ENCODE measurements around the gene SCNN1A.

Gene SCNN1A

GRCh38 chr12:6312529-6313325 is 62.6 kb downstream of the SCNN1A start:
- ChIA-PET POLR2A (no interaction called here), CTCF (interaction anchor here (1.1 to 3.7 kb wide), 2 partner anchors 10 kb away, joined by 4 to 14 read pairs; no protein-coding TSS in a partner anchor)
- no peak for TF ChIP-seq CTCF (IDR thresholded peaks at IDR 0.05; ENCODE audit: control extremely low read depth, extremely low read depth, low read depth, missing control alignments)
- DNase-seq (ENCODE audit: extremely low spot score) = peak; percentile 74

- POLR2A ChIA-PET = no interaction called here
- TF ChIP-seq CTCF (IDR thresholded peaks at IDR 0.05; ENCODE audit: control extremely low read depth, extremely low read depth, low read depth, missing control alignments) = no peak
- no peak for DNase-seq (ENCODE audit: extremely low spot score)
- CTCF ChIA-PET = interaction anchor here (1.1 to 3.7 kb wide), 2 partner anchors 9 to 11 kb away, joined by 4 to 14 read pairs; no protein-coding TSS in a partner anchor
Observed at GRCh38 chr12:6311822-6312528, 63.4 kb downstream of the SCNN1A start.

- no peak for DNase-seq (ENCODE audit: extremely low spot score)
- no peak for TF ChIP-seq CTCF (IDR thresholded peaks at IDR 0.05; ENCODE audit: control extremely low read depth, extremely low read depth, low read depth, missing control alignments)
- CTCF ChIA-PET = no interaction called here
- POLR2A ChIA-PET = no interaction called here
Observed at GRCh38 chr12:6310771-6311610, 64.4 kb downstream of the SCNN1A start.

GRCh38 chr12:6307529-6307928 is 67.8 kb downstream of the SCNN1A start:
- no peak for DNase-seq (ENCODE audit: extremely low spot score)
- no peak for TF ChIP-seq CTCF (IDR thresholded peaks at IDR 0.05; ENCODE audit: control extremely low read depth, extremely low read depth, low read depth, missing control alignments)
- CTCF ChIA-PET = interaction anchor here (1.4 to 3.3 kb wide), 4 partner anchors 15 to 30 kb away, joined by 4 to 12 read pairs (median 8); no protein-coding TSS in a partner anchor
- POLR2A ChIA-PET = no interaction called here

GRCh38 chr12:6306599-6307220 is 68.7 kb downstream of the SCNN1A start:
- DNase-seq (ENCODE audit: extremely low spot score) = no peak
- no peak for TF ChIP-seq CTCF (IDR thresholded peaks at IDR 0.05; ENCODE audit: control extremely low read depth, extremely low read depth, low read depth, missing control alignments)
- POLR2A ChIA-PET = no interaction called here
- CTCF ChIA-PET = interaction anchor here (1.4 to 3.3 kb wide), 3 partner anchors 16 to 27 kb away, joined by 6 to 12 read pairs (median 11); no protein-coding TSS in a partner anchor

Data from GM10248 (cell line).